HG03460 (cell line): ENCODE data around the gene CDH18.

ENCODE experiments used
- ATAC-seq: cut with Tn5 transposase; IDR thresholded peaks from one replicate; pipeline ENCODE4 v1.9.1; 2021; ENCODE audit not compliant: unreplicated experiment

Gene CDH18

DNA sequence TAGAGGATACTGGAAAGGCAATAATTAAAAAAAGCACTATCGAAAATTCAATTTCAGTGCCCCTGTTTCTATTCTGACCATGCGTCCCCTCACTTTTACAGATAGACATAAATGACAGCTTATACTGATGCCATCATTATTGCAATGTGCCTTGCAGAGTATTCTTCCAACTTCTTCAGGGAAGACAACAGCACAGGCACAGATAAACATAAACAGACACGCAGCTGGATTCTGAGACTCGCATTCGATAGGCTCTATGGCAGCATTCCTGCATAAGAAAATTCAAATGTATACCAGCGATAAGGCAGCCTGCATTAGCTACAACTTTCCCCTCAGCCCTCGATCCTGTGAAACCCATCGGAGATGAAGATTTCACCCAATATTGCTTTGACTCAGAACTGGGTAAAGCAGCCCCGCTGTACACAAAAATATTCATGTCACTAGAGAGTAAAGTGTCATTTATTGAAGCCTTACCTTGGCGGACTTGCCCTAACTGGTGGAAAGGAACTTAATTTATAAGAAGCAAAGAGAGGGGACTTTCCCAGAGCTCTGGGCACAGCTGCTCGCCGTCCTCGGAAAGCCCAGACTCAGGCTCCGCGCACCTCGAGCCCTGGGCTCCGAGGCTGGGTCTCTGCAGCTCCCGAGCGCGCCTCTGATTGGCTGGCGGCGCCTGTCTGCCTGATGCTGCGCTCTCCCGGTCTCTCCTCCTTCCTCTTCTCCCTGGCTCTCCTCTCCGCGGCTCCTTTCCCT, at the start of gene CDH18:
CDH18 (minus strand) TSS at position 589 of the 750 bp plus-strand sequence. CDS start 149,214 bp downstream, outside the sequence.
- ATAC-seq, result no peak

DNA sequence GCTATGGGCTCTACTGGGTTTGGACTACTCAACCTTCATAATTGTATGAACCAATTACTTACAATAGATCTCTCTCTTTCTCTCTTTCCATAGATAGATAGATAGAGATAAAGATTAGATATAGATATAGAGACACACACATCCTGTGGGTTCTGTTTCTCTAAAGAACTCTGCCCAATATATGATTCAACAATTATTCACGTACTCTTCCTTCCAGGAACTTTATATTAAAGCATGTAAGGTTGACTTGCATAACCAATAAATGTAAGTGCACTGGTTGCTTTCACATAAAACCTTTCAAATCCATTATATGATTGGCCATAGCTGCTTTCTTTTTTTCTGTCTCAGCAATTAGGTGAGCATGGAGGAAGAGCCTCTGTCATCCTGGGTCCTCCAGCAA, 46.7 kb upstream of the CDH18 start:
- no peak for ATAC-seq

GRCh38 chr5:20033881-20034280, 45.9 kb upstream of the CDH18 start:
- ATAC-seq, result no peak

DNA sequence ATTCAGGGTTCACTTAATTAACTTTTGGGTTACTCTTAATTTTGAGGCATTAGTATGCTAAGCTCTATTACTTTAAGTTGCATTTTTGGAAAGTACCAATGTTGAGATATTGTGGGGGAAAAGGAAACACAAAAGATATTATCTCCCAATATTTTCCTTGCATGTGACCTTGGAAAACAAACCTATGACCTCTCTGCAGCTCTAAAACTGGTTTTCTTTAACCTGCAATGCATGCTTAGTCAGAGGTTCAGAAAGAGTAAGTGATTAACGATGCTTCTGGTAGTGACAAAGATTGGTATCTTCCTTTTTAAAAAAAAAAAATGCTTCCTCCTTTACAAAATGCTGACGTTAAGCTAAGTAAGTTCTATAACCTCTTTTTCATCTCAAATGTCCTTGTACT, 44.9 kb upstream of the CDH18 start:
- no peak for ATAC-seq

- no peak for ATAC-seq
Observed at GRCh38 chr5:20030125-20030524, 42.1 kb upstream of the CDH18 start.

DNA sequence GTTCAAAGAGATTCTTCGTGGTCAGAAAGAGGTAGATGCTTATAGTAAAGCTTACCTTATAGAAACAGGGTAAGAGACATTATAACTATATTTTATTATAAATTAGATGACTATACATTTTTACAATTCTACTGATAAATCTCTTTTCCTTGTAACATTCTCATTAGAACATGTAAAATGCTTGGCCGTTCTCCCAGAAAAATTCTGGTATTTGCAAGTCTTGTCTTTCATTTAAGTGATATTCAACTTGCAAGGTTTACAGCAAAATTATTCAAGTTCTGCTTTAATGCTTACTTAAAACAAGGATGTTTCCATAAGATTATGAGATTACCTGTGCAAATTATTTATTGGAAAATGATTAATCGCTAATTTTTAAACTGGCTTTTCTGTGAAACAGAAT, 41.3 kb upstream of the CDH18 start:
- ATAC-seq, result no peak

DNA sequence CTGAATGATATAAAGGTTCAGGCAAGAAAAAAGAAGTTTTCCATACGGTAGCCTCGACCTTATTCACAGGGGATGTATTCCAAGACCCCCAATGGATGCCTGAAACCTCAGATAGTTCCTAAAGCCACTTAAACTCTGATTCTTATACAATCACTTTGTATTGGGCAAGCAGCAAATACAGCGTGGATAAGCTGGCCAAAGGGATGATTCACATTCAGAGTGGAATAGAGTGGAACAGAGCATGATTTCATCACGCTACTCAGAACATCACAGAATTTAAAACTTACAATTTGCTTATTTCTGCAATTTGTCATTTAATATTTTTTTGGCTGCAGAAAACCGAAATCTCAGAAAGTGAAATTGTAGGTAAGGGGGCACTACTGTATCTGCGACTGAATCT, 40.5 kb upstream of the CDH18 start:
- no peak for ATAC-seq

GRCh38 chr5:20023686-20024180, 35.7 kb upstream of the CDH18 start:
- ATAC-seq, result no peak

DNA sequence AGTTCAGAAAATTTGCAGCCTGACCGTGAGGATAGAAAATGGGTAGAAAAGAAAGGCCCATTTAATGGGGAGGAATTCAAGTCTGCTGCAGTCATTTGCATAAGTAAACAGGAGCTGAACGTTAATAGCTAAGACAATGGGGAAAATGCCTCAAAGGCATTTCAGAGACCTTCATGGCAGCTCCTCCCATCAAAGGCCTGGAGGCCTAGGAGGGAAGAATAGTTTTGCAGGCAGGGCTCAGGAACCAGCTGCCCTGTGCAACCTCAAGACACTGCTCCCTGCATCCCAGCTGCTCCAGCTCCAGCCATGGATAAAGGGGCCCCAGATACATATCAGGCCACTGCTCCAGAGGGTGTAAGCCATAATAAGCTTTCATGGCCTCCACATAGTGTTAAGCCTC, 32.2 kb upstream of the CDH18 start:
- ATAC-seq, result no peak

DNA sequence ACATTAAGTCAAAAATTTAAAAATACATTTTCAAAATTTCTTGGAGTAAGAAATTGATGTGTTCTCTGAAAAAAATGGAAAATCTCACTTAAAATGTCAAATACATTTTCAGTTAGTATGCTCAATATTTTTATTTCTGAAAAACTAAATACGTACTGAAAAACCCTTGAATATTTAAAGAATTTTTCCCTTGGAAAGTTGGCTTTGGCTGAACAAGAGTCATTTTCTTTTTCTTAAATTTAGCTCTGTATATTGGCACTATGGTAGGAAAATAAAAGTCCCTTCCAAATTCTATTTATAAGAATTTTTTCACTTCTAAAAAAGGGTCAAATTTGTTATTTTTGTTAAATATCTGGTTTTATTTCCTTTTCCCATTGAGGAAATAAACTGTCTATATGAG, 29.0 kb upstream of the CDH18 start:
- ATAC-seq, result no peak

DNA sequence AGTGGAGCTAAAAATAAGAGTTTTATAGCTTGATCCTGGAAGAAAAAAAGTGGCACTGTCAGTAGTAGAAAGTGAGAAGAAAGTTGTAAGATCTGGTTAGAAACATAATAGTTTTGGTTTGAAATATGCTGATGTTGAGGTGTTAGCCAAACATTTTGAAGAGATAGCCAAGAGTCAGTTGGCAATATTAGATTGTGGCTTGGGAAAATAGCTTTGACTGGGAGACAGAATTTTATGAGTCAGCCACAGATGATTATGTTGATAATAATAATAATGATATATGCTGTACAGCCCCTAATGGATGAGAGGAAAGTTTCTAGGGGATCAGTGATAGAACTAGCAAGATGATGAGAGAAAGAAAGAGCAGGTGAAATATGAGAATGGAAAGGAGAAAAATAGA, 12.4 kb upstream of the CDH18 start:
- no peak for ATAC-seq

GRCh38 chr5:19988457-19988856, 457 bp upstream of the CDH18 start:
- no peak for ATAC-seq

DNA sequence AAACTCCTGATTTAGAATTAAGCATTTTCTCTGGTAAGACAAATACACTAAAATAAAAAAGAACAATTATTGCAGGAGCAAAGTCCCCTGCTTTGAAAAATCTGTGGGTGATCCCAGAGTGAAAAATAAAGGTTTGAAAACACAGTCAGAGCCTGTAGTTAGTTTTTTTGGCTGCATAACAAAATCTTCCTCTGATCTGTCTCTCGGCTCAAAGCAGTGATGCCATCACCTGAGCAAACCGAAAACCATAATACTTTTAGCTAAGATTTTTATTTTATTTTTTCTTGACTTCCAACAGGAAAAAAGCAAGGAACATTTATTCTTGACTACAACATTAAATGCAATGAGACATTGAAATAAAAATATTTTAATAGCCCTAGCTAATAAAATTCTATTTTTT, 1.2 kb downstream of the CDH18 start:
- ATAC-seq, result no peak

- no peak for ATAC-seq
Observed at GRCh38 chr5:19986031-19986619, 1.9 kb downstream of the CDH18 start.

GRCh38 chr5:19978476-19978875, 9.5 kb downstream of the CDH18 start:
- no peak for ATAC-seq

- no peak for ATAC-seq
Observed at GRCh38 chr5:19977099-19977498, 10.9 kb downstream of the CDH18 start.

- no peak for ATAC-seq
Observed at GRCh38 chr5:19975795-19976194, 12.2 kb downstream of the CDH18 start.

- ATAC-seq, result no peak
Observed at GRCh38 chr5:19960451-19960850, 27.5 kb downstream of the CDH18 start.

- ATAC-seq, result no peak
Observed at GRCh38 chr5:19959830-19960384, 28.1 kb downstream of the CDH18 start.

- ATAC-seq, result no peak
Observed at GRCh38 chr5:19950897-19951296, 37.1 kb downstream of the CDH18 start.

DNA sequence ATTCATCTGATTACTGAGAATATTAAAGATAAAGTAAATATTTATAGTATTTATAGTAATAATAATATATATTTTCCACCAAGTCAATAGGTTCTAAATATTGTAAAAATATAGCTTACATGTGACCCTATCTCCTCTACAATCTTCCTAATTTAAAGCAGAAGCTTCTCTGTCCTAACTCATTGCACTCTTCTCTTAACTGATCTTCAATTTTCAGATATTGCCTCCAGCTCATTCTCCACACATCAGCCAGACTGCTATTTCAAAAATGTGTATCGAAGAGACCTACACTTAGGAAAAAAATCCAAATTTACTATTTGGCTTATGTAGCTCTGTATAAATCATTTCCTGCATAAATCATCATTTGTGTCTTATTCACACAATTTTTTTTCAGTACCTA, 47.8 kb downstream of the CDH18 start:
- ATAC-seq, result no peak

- no peak for ATAC-seq
Observed at GRCh38 chr5:19930451-19930850, 57.5 kb downstream of the CDH18 start.
